ENCODE measurements around the gene TAS2R19.

TAS2R19 gene

GRCh38 chr12:10986812-10987211, 35.6 kb downstream of the TAS2R19 start, which contains the start of gene TAS2R50:
Gene TAS2R50 (minus strand): TSS chr12:10986912. CDS start chr12:10986860, 52 bp downstream.
- DNase-seq = no peak

DNA sequence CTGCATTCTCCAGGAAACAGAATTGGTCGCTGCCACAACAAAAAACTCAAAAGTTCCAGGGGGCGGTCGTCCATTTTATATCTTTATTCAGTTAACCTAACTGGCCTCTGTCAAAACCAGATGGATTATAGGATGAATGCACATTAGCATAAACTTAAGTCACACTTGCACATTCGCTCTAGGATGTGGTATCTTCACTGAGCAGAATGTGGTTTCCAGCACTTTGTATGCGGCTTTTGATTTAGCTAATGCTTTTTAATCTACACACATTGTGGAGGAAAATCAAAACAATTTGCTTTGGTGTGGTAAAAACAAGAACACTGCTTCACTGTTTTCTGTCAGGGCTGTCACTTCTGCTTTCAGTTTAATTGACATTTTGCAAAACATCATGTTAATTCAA, 40.2 kb downstream of the TAS2R19 start:
- DNase-seq = no peak

- no peak for DNase-seq
These were observed 47.5 kb downstream of the TAS2R19 start for GRCh38 chr12:10974965-10975364.
